ENCODE results near the gene TDRD15. TPM values are rescaled to one million over a fixed set of nuclear protein-coding genes. Genes with fewer than 3 reads are reported as not detected.
"Not testable (repeated sequence)": the region's sequence is repeated elsewhere in the genome, so short reads cannot be mapped to it uniquely, and the experiment has no call there.

The TDRD15 gene
- total RNA-seq, result under 0.01 TPM

- no peak for DNase-seq (ENCODE audit: low read depth in 2 of 3, low spot score in 2 of 3)
Measured at GRCh38 chr2:21123473-21124393, at the start of gene TDRD15. TSS of gene TDRD15 (plus strand) at chr2:21123968. CDS start at chr2:21137468, 13,500 bp downstream.

GRCh38 chr2:21078296-21078695 lies 45.5 kb upstream of the TDRD15 start:
- DNase-seq (ENCODE audit: low read depth in 2 of 3, low spot score in 2 of 3), result no peak

- DNase-seq (ENCODE audit: low read depth in 2 of 3, low spot score in 2 of 3), result no peak
Measured at GRCh38 chr2:21083482-21083881, 40.3 kb upstream of the TDRD15 start.

- DNase-seq (ENCODE audit: low read depth in 2 of 3, low spot score in 2 of 3), result no peak
Measured at GRCh38 chr2:21084401-21084800, 39.4 kb upstream of the TDRD15 start.

GRCh38 chr2:21092308-21092869 lies 31.4 kb upstream of the TDRD15 start:
- no peak for DNase-seq (ENCODE audit: low read depth in 2 of 3, low spot score in 2 of 3)

- DNase-seq (ENCODE audit: low read depth in 2 of 3, low spot score in 2 of 3), result no peak
Measured at GRCh38 chr2:21095178-21095577, 28.6 kb upstream of the TDRD15 start.

- no peak for DNase-seq (ENCODE audit: low read depth in 2 of 3, low spot score in 2 of 3)
Measured at GRCh38 chr2:21095714-21096113, 28.1 kb upstream of the TDRD15 start.

GRCh38 chr2:21096458-21096857 lies 27.3 kb upstream of the TDRD15 start:
- no peak for DNase-seq (ENCODE audit: low read depth in 2 of 3, low spot score in 2 of 3)

- DNase-seq (ENCODE audit: low read depth in 2 of 3, low spot score in 2 of 3), result no peak
Measured at GRCh38 chr2:21097331-21097730, 26.4 kb upstream of the TDRD15 start.

- no peak for DNase-seq (ENCODE audit: low read depth in 2 of 3, low spot score in 2 of 3)
Measured at GRCh38 chr2:21098294-21098693, 25.5 kb upstream of the TDRD15 start.

GRCh38 chr2:21099281-21099907 lies 24.4 kb upstream of the TDRD15 start:
- no peak for DNase-seq (ENCODE audit: low read depth in 2 of 3, low spot score in 2 of 3)

GRCh38 chr2:21101514-21102155 lies 22.1 kb upstream of the TDRD15 start:
- DNase-seq (ENCODE audit: low read depth in 2 of 3, low spot score in 2 of 3), result not testable (repeated sequence)

GRCh38 chr2:21102356-21102755 lies 21.4 kb upstream of the TDRD15 start:
- DNase-seq (ENCODE audit: low read depth in 2 of 3, low spot score in 2 of 3), result no peak

GRCh38 chr2:21103274-21103891 lies 20.4 kb upstream of the TDRD15 start:
- DNase-seq (ENCODE audit: low read depth in 2 of 3, low spot score in 2 of 3), result no peak

- DNase-seq (ENCODE audit: low read depth in 2 of 3, low spot score in 2 of 3), result no peak
Measured at GRCh38 chr2:21104030-21104660, 19.6 kb upstream of the TDRD15 start.

- DNase-seq (ENCODE audit: low read depth in 2 of 3, low spot score in 2 of 3), result no peak
Measured at GRCh38 chr2:21111012-21111411, 12.8 kb upstream of the TDRD15 start.

GRCh38 chr2:21117688-21118087 lies 6.1 kb upstream of the TDRD15 start:
- no peak for DNase-seq (ENCODE audit: low read depth in 2 of 3, low spot score in 2 of 3)

- DNase-seq (ENCODE audit: low read depth in 2 of 3, low spot score in 2 of 3), result peak in 2 of 3 donors; percentile 29 to 59
Measured at GRCh38 chr2:21118302-21118920, 5.4 kb upstream of the TDRD15 start.

- no peak for DNase-seq (ENCODE audit: low read depth in 2 of 3, low spot score in 2 of 3)
Measured at GRCh38 chr2:21131861-21132260, 8.1 kb downstream of the TDRD15 start.

- DNase-seq (ENCODE audit: low read depth in 2 of 3, low spot score in 2 of 3), result no peak
Measured at GRCh38 chr2:21135585-21135984, 11.8 kb downstream of the TDRD15 start.
